Caco-2 (cell line): Measurements from ENCODE around the gene IQCN. TPM values are rescaled to one million over a fixed set of nuclear protein-coding genes. Genes with fewer than 3 reads are reported as not detected.

Experiments
- BruUV-seq: library from RNA; stranded (reverse); fragments of 400-500 nt; replicated peaks from 2 replicates; lab custom pipeline; 2021; lab: Mats Ljungman, UMichigan
- CTCF ChIA-PET: fragments of 300-600 bp; sonication (Branson Sonifier 250); formaldehyde crosslinking; loops from one replicate; lab custom pipeline; 2022; ENCODE audit warnings: antibody characterized with exemption; lab: Charles Lee
- POLR2A ChIA-PET: fragments of 300-600 bp; sonication (Branson Sonifier 250); formaldehyde crosslinking; loops from one replicate; lab custom pipeline; 2022; ENCODE audit warnings: antibody characterized with exemption; lab: Charles Lee
- DNase-seq, 2 experiments: peaks; one replicate each; pipeline versions ENCODE4 v3.0.0 to v3.0.0-alpha.2; 2020 to 2022
- H3K27me3 ChIP-seq: replicated peaks from 2 replicates; pipeline ENCODE4 v1.6.0; 2011; ENCODE audit warnings: low read length; ENCODE audit not compliant: control insufficient read depth, insufficient read depth
- H3K36me3 ChIP-seq: 2 replicates; pipeline ENCODE4 v1.5.1; 2011; ENCODE audit warnings: low read length; ENCODE audit not compliant: control insufficient read depth, insufficient read depth
- H3K4me1 ChIP-seq: fragments of 250-450 bp; sonication (Bioruptor Pico); 2 replicates; pipeline ENCODE4 v1.5.1; 2020; ENCODE audit warnings: mild to moderate bottlenecking
- H3K4me3 ChIP-seq: 2 replicates; pipeline ENCODE4 v1.5.1; 2011; ENCODE audit warnings: low read depth, mild to moderate bottlenecking, control low read depth, low read length
- H3K9me3 ChIP-seq: fragments of 250-450 bp; sonication (Bioruptor Pico); 2 replicates; pipeline ENCODE4 v1.5.1; 2020; ENCODE audit warnings: mild to moderate bottlenecking, moderate library complexity
- H3K27ac Mint-ChIP-seq: one replicate; pipeline ENCODE4 v1.8.0; 2022; ENCODE audit warnings: mixed read lengths; ENCODE audit not compliant: unreplicated experiment
- H3K27me3 Mint-ChIP-seq: one replicate; pipeline ENCODE4 v1.8.0; 2022; ENCODE audit warnings: mixed read lengths; ENCODE audit not compliant: insufficient read depth, unreplicated experiment
- H3K36me3 Mint-ChIP-seq: one replicate; pipeline ENCODE4 v1.8.0; 2022; ENCODE audit warnings: mild to moderate bottlenecking, mixed read lengths; ENCODE audit not compliant: insufficient read depth, unreplicated experiment
- H3K4me1 Mint-ChIP-seq: one replicate; pipeline ENCODE4 v1.8.0; 2022; ENCODE audit warnings: low read depth, mixed read lengths; ENCODE audit not compliant: unreplicated experiment
- H3K4me3 Mint-ChIP-seq: one replicate; pipeline ENCODE4 v1.8.0; 2022; ENCODE audit warnings: mild to moderate bottlenecking, moderate library complexity, mixed read lengths; ENCODE audit not compliant: unreplicated experiment
- H3K9me3 Mint-ChIP-seq: one replicate; pipeline ENCODE4 v1.8.0; 2022; ENCODE audit warnings: mixed read lengths; ENCODE audit not compliant: unreplicated experiment
- CTCF ChIP-seq, 2 experiments: fragments of 200-600 bp in 1 of 2; IDR thresholded peaks; 1 replicate in 1 of 2; 2 replicates in 1 of 2; pipeline versions ENCODE4 v1.5.1 to v1.8.0; 2011 to 2022; ENCODE audit warnings: antibody characterized with exemption in 1 of 2, control low read depth in 1 of 2, inconsistent platforms in 1 of 2, low read depth in 1 of 2, low read length in 1 of 2, mild to moderate bottlenecking in 1 of 2, moderate library complexity in 1 of 2; ENCODE audit not compliant: insufficient read depth in 1 of 2, severe bottlenecking in 1 of 2, unreplicated experiment in 1 of 2
- intact Hi-C: fragments of 100-400 bp; cut with micrococcal nuclease; formaldehyde crosslinking; loops from one replicate; pipeline ENCODE4 v1.10.0; 2022; ENCODE audit not compliant: unreplicated experiment
- total RNA-seq: library from RNA; stranded (reverse); gene quantifications from 2 replicates; pipeline ENCODE4 v1.2.3, GENCODE V29; 2022

The IQCN gene
- total RNA-seq, 1 experiment from 2014 or later: 2.1 TPM

GRCh38 chr19:18227781-18228271 lies 46.4 kb downstream of the IQCN start:
- no peaks in the 10 kb centered on the region for H3K36me3 ChIP-seq
- Mint-ChIP-seq H3K36me3 (peaks cover 16% of the 10 kb centered on the region), H3K4me3 (no peak overlapping the region), H3K27ac (no peak overlapping the region), H3K27me3 (no peaks in the 10 kb centered on the region), H3K4me1 (peaks cover 6% of the 10 kb centered on the region), H3K9me3 (no peaks in the 10 kb centered on the region)
- H3K27me3 ChIP-seq: no peaks in the 10 kb centered on the region
- no peak overlapping the region for H3K4me3 ChIP-seq
- H3K4me1 ChIP-seq: 0 out of 2 replicates have a peak, but pooled peaks cover 5% of the 10 kb centered on the region
- BruUV-seq: no TSS peak
- DNase-seq: no peak
- TF ChIP-seq CTCF (IDR thresholded peaks at IDR 0.05; ENCODE audit: insufficient read depth in 1 of 2, low read depth in 1 of 2, low read length in 1 of 2, severe bottlenecking in 1 of 2, unreplicated experiment in 1 of 2): no peak
- ChIA-PET CTCF (no interaction called here), POLR2A (no interaction called here)
- no peaks in the 10 kb centered on the region for H3K9me3 ChIP-seq
- intact Hi-C loops: loop anchor here (2.0 kb wide), 1 partner anchor 25 kb away; no protein-coding TSS in a partner anchor

- POLR2A ChIA-PET: no interaction called here
- H3K27me3 Mint-ChIP-seq: no peaks in the 10 kb centered on the region
Measured at GRCh38 chr19:18226956-18227780, 47.1 kb downstream of the IQCN start.

More at GRCh38 chr19:18226956-18227780, 47.1 kb downstream of the IQCN start:
- CTCF ChIA-PET: no interaction called here
- Histone ChIP-seq H3K36me3 (no peaks in the 10 kb centered on the region), H3K4me3 (no peak overlapping the region), H3K9me3 (no peaks in the 10 kb centered on the region), H3K4me1 (0 out of 2 replicates have a peak, but pooled peaks cover 5% of the 10 kb centered on the region), H3K27me3 (no peaks in the 10 kb centered on the region)
- H3K36me3 Mint-ChIP-seq: peaks cover 16% of the 10 kb centered on the region
- no peak overlapping the region for H3K4me3 Mint-ChIP-seq
- H3K27ac Mint-ChIP-seq: no peak overlapping the region
- TF ChIP-seq CTCF (IDR thresholded peaks at IDR 0.05; ENCODE audit: insufficient read depth in 1 of 2, low read depth in 1 of 2, low read length in 1 of 2, severe bottlenecking in 1 of 2, unreplicated experiment in 1 of 2): no peak
- peaks cover 6% of the 10 kb centered on the region for H3K4me1 Mint-ChIP-seq
- H3K9me3 Mint-ChIP-seq: no peaks in the 10 kb centered on the region
- BruUV-seq: no TSS peak
- DNase-seq: no peak
- intact Hi-C loops: no loop called here
